Activated T-cell treated with anti-CD3 and anti-CD28 coated beads, Interleukin-2, amount 50 U/mL, for 1 hour (primary cell): ENCODE measurements around the gene MTERF4.
A peak's percentile ranks its signal among the peaks of the same experiment; 100 is the strongest.

ENCODE experiments used
- DNase-seq: peaks from one replicate; pipeline ENCODE4 v3.0.0-alpha.2; 2020

The MTERF4 gene, protein sequence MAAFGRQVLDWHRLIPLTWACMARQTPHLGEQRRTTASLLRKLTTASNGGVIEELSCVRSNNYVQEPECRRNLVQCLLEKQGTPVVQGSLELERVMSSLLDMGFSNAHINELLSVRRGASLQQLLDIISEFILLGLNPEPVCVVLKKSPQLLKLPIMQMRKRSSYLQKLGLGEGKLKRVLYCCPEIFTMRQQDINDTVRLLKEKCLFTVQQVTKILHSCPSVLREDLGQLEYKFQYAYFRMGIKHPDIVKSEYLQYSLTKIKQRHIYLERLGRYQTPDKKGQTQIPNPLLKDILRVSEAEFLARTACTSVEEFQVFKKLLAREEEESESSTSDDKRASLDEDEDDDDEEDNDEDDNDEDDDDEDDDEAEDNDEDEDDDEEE

DNA sequence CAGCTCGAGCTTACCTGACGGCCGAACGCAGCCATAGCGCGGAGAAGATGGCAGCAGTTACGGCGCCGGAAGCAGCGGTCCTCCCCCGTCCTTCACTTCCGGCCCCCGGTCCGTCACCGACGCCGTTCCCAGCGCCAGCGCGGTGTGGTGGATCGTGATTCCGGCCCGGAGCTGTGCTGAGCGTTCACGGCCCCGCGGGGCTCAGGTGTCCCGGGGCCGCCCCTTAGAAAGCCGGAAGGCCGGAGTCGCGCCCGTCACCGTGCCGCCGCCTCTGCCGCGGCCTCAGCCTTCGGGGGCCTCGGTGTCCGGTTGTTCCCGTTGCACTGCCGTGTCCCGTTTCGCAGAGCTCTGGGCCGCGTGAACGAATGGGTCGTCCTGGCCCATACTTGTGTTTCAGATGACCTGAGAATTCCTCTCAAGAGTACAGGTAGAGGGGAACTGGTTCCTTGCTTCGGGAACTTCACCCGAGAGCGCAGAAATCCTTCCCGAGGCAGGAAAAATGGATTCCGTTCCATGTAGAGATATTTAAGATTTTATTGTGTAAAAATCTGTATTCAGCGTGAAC is at the start of gene MTERF4:
Gene MTERF4 (minus strand): TSS at position 49 of the 565 bp plus-strand sequence. CDS start 14 bp downstream, at position 35.
- DNase-seq, result peak; percentile 89

DNA sequence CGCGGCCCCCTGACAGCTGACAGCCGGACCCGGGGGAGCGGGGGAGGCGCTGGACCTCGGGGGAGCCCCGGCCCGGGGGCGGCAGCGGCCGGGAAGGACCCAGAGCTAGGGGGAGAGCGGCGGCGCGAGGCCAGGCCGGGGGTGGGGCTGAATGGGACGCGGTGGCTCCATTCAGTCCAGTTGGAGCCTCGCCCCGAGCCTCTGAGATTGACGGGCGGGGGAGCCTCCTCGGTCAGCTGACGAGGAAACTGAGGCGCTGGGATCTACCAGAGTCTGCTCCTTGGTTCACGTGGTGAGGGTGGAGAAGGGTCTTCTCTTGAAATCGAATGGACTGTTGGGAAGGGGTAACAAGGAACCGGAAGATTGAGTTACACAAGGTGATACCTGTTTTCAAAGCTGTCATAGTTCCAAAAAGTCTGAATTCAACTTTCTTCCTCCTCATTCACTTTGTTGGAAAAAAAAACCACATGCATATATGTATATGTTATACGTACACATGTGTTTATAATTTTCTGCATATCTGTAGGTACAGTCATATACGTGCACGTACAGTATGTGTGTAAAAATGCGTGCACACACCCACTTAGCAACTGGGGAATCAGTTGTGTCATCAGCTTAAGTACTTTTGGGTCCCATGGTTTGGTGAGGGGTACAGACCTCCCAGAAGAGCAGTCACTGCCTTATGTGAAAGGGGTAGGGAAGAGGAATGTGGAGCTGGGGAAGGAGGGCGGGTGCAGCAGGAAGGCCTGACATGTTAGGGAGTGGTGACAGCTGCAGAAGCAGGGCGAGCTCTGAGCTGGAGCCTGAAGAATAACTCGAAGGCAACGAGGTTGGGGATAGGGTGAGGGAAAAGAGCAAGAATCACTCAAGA is 48.8 kb upstream of the MTERF4 start:
- no peak for DNase-seq

DNA sequence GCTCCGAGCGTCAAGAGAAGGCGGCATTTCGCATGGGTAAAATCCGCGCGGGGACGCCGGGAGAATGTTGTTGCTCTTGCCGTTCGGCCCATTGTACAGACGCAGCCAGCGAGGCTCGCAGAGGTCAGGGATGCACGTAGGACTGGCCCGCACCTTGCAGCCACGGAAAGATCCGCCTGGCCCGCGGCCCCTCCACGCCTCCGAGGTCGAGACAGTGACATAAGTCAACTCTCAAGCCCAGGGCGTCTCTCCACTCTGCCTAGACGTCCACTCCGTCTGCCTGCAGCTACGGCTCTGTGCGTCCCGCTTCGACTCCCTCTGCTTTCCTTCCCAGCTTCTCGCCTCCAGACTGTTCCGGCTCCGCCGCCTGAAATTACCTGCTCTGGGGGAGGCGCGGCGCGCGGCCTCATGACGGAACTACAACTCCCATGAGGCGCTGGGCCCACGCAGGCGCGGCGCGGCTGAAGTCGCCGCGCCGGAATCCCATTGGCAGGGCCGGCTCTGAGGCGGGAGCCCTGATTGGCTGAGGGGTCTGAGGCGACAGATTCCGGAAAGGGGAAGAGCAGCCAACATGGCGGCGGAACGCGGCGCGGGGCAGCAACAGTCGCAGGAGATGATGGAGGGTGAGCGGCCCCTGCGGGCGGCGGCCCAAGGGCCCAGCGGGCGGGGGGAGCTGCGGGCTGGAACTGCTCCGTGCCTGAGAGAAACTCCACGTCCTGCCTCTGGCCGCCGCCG is 48.0 kb upstream of the MTERF4 start, which contains the start of gene PPP1R7:
Gene PPP1R7 (plus strand): TSS at position 543 of the 735 bp plus-strand sequence. CDS start 29 bp downstream, at position 572.
- DNase-seq, result peak; percentile 94

DNA sequence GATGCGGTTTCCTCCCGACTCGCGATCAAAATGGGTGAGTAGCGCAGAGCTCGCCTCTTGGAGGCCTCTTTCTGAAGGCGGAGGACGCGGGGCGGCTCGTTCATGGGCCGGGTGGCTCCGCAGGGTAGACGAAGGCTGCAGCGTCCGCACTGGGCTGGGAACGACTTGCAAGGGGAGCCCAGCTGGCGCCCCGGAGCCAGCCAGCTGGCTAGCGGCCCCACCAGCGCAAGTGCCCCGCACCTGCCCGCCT is 47.5 kb upstream of the MTERF4 start:
- DNase-seq, result no peak

DNA sequence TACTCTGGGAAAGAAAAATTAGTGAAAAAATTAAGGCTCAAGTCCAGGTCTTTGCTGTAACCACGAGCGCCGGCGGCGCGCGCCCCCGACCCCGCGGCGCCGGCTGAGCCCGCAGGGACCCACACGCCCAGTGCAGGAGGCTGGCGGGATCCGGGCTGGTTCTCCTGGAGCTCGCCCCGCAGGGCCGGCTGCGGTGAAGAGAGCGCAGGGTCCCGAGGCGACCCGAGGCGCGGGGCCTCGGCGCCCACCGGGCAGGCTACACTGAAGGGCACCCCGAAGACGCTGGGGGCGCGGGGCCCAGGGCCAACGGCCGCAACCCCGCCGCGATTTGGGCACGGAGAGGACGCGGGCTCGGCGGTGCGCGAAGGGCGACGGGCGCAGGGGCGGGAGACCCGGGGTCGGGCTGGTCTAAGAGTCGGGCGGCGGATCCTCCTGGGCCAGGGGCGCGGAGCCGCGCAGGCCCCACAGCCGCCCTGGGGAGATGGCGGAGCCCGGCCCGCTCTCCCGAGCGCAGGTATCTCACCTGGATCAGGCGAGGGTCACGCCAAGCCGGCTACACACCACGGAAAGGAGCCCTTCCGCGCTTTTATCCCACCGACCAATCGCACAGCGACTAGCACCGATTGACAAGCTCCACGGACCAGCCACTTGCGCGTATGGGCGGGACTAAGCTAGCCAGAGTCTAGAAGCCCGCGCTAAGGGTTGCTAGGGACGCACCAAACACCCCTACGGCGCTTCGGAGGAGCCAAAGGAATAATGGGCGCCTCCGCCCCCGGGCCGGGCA is 47.0 kb upstream of the MTERF4 start, which contains the start of gene PASK:
Gene PASK (minus strand): TSS at position 582 of the 784 bp plus-strand sequence. CDS start 6,440 bp downstream, outside the sequence.
- DNase-seq, result peak; percentile 89

DNA sequence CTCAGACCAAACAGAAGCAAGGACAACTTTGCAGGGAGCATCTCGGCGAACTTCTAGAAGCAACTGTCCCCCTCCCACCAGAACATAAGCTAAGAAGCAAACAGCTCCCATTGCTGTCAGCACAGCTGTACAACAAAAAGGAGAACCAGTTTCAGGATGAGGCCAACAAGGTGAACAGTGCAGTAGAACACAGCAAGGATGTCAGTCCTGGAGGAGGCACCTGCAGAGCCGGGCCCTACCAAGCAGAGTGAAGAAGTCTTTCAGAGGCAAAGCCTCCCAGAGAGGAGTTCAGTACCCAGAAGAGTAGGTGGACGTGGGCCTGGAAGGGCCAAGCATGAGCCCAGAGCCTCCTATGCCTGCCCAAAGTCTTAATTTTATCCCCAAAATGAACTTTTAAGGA is 46.2 kb upstream of the MTERF4 start:
- no peak for DNase-seq

DNA sequence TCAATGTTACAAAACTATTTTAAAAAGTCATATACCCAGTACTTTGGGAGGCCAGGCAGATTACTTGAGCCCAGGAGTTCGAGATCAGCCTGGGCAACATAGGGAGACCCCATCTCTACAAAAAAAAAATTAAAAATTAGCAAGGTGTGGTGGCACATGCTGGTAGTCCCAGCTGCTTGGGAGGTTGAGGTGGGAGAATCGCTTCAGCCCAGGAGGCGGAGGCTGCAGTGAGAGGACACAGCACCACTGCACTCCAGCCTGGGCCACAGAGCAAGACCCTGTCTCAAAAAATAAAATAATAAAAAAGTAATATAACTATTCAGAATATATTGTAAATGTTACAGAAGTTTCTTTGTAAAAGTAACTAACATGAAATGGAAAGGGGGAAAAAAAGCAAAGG is 45.2 kb upstream of the MTERF4 start:
- DNase-seq, result no peak

DNA sequence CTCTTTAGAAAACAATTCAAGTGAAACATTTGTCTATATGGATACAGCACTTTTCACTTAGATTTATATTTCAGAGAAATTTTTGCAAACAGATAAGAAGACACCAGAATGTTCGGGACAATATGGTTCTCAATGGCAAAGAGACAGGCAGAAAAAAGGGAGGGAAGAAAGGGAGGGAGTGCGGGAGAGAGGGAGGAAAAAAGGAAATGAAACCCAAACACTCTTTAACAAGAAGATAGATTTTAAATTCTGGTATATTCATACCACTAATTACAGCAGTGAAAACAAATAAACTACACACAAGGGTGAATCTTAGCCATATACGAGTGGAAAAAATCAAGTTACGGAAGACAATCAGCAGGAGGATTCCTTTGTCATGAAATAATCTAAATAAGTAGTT is 44.2 kb upstream of the MTERF4 start:
- DNase-seq, result no peak

DNA sequence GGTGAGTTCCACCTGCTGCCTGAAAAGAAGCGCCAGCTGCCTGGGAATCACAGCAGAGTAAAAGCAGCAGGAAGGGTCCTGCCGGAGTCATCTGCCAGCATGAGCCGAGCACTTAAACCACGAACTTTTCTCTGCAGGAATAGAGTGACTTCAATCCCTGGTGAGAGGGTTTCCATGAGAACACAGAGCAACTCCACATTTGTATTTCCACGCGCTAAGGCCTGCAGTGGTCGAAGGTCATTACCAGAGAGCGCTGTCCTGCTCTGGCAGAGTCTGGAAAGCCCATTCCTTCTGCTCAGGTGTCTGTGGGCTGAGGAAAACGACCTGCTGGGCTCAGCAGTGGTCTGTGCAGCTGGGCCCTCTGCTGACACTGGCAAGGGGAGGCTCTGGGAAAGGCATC is 40.5 kb upstream of the MTERF4 start:
- no peak for DNase-seq

DNA sequence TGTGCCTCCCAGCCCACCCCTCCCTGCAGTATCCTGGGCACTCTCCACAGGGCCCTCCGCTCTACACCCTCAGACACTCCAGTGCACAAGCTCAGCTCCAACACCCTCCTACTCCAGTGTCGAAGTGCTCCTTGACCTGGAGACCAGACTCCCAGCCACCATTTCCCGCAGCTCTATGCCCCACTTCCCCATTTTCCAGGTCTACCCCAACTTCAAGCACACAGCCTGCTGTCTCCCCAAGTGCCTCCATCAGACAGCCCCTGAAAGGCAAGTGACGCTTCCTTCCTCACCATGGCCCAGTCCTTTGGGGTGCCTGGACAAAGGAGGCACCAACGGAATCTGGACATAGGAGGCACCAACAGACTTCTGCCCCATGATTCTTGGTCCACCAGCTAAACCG is 40.0 kb upstream of the MTERF4 start:
- DNase-seq, result no peak

DNA sequence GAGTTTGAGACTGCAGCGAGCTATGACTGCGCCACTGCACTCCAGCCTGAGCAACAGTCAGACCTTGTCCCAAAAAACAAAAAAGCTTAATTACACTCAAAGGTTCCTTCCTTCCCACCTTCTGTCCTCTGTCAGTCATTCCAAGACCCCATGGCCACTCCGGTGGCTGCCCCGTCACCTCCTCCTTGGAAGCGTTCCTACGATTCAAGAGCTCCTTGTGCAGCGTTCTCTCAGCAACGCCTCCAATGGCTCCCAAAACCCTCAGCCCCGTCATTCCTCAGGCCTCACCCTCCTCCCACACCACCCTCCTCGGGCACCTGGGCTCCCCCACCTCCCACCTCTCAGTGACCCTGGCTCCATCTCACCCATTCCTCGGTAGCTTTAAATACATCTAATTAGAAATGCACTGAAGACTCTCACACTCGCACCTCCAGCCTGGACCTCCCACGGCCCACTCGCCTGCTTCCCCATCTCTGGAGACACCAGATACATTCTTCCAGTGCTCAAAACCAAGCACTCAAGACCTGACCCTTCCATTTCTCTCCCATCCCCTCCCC is 39.2 kb upstream of the MTERF4 start:
- DNase-seq, result no peak

DNA sequence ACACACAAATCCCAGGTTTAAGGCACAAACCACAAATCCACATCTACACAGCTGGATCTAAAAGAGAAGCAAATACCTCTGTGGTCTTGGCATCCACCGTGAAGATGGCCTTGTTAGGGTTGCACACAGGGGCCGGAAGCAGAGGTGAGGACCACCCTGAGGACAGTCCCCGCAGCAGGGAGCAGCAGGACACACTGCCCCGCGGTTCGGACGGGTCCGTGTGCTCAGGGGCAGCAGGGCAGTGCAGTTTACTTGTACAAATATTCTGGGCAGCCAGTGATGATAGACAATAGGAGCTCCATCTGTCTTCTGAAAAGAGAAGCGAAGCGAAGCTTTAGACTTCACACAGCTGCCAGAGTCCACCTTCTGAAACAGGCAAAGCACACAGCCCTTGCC is 38.4 kb upstream of the MTERF4 start:
- DNase-seq, result no peak

DNA sequence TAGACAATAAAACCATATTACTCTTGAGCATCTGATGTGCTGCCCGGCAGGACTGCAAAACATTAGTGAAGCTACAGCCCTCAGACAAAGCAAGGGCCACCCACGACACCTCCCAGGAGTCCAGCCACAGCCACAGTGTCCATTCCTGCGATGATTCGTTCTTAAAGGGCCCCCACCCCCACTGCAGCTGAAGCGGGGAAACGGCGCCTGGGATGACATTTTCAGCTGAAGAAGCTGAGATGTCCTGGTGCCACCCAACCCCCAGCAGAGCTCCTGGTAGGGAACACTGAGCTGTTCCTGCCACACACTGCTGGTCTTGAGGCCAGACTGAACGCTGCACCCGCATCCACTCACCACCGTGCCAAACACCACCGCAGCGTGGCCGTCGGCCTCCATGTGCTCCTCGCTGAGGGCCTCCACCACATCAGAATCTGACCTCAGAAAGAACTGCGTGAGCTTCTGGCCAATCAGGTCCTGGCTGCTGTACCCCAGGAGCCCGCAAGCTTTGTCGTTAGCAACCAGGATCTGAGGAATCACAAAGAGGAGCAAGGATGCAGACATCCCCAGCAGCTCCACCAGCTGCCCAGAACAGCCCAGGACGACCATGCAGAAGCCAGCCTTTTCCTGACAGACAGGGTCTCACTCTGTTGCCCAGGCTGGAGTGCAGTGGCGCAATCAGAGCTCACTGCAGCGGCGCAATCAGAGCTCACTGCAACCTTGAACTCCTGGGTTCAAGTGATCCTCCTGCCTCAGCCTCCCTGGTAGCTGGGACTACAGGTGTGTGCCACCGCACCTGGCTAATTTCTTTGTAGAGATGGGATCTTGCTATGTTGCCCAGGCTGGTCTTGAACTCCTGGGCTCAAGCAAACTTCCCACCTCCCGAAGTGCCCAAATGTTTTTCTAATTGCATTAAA is 37.7 kb upstream of the MTERF4 start:
- no peak for DNase-seq

DNA sequence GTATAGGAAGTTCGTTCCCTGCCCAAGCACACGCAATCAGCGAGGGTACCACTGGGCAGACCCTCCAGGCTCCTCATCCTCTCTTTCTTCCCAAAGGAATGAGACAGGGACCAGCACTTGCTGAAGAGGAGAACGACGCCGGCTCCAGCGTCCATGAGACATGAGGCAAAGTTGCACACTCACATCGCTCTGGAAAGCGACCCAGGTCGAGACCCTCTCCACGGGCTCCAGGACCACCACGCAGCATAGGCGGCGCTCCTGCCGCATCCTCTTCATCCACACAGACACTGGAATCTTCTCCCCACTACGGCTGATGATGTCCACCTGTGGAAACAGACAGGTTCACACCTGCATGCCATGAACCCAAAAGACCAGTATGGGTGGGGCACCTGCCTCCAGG is 36.4 kb upstream of the MTERF4 start:
- no peak for DNase-seq

DNA sequence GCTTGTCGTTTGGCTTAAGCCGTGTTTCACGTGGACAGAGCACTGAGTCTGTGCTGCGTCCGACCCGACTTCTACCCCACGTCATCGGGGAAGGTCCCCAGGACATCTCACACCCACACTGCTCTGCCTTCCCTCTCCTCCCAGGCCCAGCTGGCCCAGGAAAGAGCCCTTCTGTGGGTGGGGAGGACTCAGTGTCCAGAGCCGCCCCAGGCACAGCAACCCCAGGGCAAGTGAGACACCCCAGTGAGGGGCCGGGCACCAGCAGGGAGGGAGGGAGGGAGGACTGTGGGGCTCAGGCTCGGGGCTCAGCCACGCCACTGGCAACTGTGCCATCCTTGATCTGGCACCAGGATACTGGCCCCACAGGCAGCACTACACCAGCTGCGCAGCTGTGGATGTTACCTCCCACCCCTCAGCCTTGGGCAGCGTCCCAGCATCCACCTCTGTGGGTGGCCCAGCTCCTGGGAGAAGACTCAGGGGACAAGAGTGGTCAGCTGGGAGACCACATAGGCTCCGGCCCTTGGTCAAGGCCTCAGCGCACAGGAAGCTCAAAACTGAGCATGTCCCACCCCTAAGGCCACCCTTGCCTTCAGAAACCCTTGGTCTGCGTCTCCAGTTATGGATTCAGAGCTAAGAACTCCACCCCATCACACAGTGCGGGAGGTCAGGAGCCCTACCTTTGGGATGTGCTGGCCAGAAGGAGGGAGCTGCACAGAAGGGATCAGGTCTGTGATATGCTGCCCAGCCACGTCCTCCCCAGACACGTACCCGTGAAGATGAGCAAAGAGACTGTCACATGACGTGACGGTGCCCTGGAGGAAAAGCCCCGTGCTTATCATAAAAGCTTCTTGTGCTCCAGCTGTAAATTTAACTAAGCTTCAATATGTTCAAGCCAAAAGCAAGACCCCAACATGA is 35.4 kb upstream of the MTERF4 start:
- DNase-seq, result no peak

DNA sequence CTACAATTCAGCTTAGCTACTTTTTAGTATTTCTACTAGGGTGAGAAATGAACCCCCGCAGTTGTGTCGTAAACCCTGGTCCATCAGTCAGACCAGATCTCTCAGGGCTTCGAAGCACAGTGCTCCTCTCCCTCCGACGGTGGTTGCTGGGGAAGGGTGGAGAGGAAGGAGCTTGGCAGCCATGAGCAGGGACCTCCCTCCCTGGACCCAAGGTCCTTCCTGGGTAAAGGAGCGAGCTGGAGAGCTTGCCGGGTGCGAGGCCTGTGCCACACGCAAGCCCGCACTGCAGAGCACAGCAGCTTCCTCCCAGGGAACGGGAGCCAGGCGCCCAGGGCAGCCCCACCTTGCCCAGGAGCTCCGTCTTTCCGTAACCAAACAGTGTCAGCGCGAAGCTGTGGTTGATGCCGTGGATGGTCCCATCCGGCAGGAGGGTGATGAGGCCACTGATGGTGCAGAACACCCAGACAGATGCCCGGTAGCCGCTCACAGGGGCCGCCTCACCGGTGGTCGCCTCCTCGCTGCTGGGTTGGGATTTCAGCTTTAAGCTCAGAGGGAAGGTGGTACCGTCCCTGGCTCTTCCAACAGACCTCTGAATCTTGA is 34.7 kb upstream of the MTERF4 start:
- DNase-seq, result no peak

DNA sequence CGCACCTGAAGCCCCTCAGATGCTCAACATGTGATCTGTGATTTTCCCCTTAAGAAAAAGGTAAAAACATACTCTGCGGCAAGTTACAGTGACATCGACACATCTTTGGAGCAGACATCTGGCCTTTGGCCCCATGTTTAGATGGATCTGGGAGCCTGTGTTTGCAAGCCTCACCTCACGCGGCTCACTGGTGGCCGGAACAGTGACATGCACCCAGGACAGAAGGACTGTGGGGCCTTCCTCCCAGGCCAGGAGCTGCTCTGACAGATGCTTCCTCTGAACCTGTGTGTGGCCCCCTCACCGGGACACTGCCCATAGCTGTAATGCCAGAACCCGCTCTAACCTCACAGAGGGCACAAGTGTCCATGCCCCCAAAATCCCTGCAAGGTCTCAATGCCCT is 34.1 kb upstream of the MTERF4 start:
- DNase-seq, result no peak

DNA sequence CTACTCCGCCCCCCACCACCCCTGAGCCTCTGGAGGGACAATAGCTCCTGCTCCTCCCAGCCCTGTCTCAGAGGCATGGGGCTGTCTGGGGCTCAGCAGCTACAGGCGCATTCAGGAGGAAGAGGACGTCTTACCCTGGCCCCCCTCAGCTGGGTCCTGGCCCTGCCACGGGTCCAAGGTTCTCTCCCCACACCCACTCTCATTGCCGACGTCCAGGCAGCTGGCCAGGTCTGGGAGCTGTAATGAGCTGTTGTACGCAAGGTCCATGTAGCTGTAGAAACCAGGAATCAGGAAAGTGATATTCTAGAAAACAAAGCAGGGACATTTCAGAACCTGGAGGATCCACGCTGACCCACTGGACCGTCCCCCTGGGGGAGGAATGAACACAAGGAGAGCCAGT is 33.6 kb upstream of the MTERF4 start:
- no peak for DNase-seq

DNA sequence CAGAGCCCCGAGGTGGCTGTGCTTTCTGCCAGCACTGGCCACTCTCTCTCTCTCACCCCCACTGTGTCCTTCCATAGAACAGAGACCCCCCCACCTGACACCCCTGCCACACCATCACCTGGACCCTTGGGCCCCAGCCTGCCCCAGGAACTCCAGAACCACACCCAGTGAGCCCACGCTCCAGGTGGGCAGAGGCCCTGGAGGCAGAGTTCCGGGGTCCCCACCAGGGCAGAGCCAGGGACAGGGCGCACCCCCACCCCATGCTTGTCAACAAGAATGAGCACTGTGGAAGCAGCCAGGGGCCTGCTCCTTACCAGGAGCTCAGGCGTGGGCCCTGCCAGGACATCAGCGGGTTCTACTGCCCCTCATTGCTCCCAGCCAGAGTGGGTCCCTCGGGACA is 32.6 kb upstream of the MTERF4 start:
- DNase-seq, result no peak
